HG03039 (cell line): Measurements from ENCODE around the gene MARCHF2.

Experiments used
- ATAC-seq: cut with Tn5 transposase; IDR thresholded peaks from one replicate; pipeline ENCODE4 v1.9.1; 2021; ENCODE audit warnings: mild to moderate bottlenecking, moderate library complexity; ENCODE audit not compliant: unreplicated experiment

MARCHF2 gene

GRCh38 chr19:8451885-8452284, 38.8 kb downstream of the MARCHF2 start:
- no peak for ATAC-seq

- ATAC-seq, result no peak
Observed at GRCh38 chr19:8452446-8453123, 39.5 kb downstream of the MARCHF2 start.

- ATAC-seq, result no peak
Observed at GRCh38 chr19:8453616-8454015, 40.5 kb downstream of the MARCHF2 start.

GRCh38 chr19:8454218-8454617, 41.1 kb downstream of the MARCHF2 start:
- ATAC-seq, result no peak

GRCh38 chr19:8455018-8455417, 41.9 kb downstream of the MARCHF2 start:
- no peak for ATAC-seq

- ATAC-seq, result no peak
Observed at GRCh38 chr19:8456064-8456463, 43.0 kb downstream of the MARCHF2 start.

GRCh38 chr19:8457209-8457608, 44.1 kb downstream of the MARCHF2 start:
- no peak for ATAC-seq

GRCh38 chr19:8457827-8458226, 44.7 kb downstream of the MARCHF2 start:
- no peak for ATAC-seq

GRCh38 chr19:8458380-8458779, 45.3 kb downstream of the MARCHF2 start:
- ATAC-seq, result no peak

- ATAC-seq, result no peak
Observed at GRCh38 chr19:8459095-8459494, 46.0 kb downstream of the MARCHF2 start.

- no peak for ATAC-seq
Observed at GRCh38 chr19:8459520-8460270, 46.6 kb downstream of the MARCHF2 start.

- no peak for ATAC-seq
Observed at GRCh38 chr19:8460516-8461298, 47.6 kb downstream of the MARCHF2 start.

GRCh38 chr19:8461376-8461775, 48.3 kb downstream of the MARCHF2 start:
- no peak for ATAC-seq

GRCh38 chr19:8461891-8462290, 48.8 kb downstream of the MARCHF2 start:
- no peak for ATAC-seq

- no peak for ATAC-seq
Observed at GRCh38 chr19:8462571-8462970, 49.5 kb downstream of the MARCHF2 start.

GRCh38 chr19:8463365-8463764, 50.3 kb downstream of the MARCHF2 start:
- ATAC-seq, result no peak

GRCh38 chr19:8466018-8466417, 52.9 kb downstream of the MARCHF2 start:
- no peak for ATAC-seq

- no peak for ATAC-seq
Observed at GRCh38 chr19:8468124-8468523, 55.0 kb downstream of the MARCHF2 start.

GRCh38 chr19:8468761-8469373, 55.8 kb downstream of the MARCHF2 start:
- no peak for ATAC-seq

GRCh38 chr19:8469613-8470368, 56.7 kb downstream of the MARCHF2 start:
- no peak for ATAC-seq
